SIG-M5 treated with dmso at 0.1 percent for 504 hours (cell line): ENCODE results near the gene GKN1.

Source experiments
- DNase-seq: peaks from one replicate; lab custom pipeline; 2025; ENCODE audit not compliant: unreplicated experiment; lab: John Stamatoyannopoulos, UW

GKN1 gene

DNA sequence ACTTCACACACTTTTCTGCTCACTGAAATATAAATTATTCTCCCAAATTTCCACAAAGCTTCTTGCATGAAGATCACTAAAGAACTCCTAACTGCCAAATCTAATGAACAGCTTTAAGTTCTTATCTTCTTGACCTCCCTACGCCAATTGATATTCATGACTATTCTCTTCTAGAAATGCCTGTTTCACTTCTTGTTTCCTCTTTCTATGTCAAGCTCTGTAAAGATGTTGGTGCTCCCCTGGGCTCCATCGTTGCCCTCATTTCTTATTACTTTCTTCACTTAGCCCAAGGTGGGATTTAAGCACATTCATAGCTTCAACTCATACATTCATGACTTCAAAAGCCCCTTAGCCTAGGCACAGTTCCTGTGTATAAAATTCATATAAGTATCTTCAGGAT, 29.3 kb downstream of the GKN1 start:
- DNase-seq, result peak; percentile 4

GRCh38 chr2:69007169-69007568, 32.7 kb downstream of the GKN1 start:
- no peak for DNase-seq

- DNase-seq, result no peak
Measured at GRCh38 chr2:69007603-69008002, 33.2 kb downstream of the GKN1 start.

- DNase-seq, result no peak
Measured at GRCh38 chr2:69010437-69011194, 36.2 kb downstream of the GKN1 start.

GRCh38 chr2:69011611-69012157, 37.2 kb downstream of the GKN1 start:
- DNase-seq, result no peak

GRCh38 chr2:69012310-69013141, 38.1 kb downstream of the GKN1 start:
- peak; percentile 57 for DNase-seq

DNA sequence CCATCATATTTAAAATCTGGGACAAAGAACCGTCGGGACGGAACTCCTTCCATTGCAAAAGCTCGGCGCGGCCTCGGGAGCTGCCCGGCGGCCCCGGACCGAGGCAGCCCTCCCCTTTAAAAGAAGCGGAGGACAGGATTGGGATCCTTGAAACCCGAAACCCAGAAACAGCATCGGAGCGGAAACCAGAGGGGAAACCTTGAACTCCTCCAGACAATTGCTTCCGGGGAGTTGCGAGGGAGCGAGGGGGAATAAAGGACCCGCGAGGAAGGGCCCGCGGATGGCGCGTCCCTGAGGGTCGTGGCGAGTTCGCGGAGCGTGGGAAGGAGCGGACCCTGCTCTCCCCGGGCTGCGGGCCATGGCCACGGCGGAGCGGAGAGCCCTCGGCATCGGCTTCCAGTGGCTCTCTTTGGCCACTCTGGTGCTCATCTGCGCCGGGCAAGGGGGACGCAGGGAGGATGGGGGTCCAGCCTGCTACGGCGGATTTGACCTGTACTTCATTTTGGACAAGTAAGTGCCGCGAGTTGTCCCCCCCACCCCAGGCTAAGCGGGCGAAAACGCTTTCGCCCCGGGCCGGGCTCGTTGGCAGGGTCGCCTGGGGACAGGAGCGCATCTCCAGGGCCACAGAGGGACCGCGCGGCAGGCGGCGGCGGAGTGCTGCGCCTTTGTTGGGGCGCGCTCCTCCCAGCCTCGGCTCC, 38.9 kb downstream of the GKN1 start, which contains the start of gene ANTXR1:
ANTXR1 (plus strand) TSS at position 38 of the 698 bp plus-strand sequence; CDS start at position 359, 321 bp downstream.
- DNase-seq, result peak; percentile 57

- DNase-seq, result no peak
Measured at GRCh38 chr2:69013840-69014821, 39.7 kb downstream of the GKN1 start.

DNA sequence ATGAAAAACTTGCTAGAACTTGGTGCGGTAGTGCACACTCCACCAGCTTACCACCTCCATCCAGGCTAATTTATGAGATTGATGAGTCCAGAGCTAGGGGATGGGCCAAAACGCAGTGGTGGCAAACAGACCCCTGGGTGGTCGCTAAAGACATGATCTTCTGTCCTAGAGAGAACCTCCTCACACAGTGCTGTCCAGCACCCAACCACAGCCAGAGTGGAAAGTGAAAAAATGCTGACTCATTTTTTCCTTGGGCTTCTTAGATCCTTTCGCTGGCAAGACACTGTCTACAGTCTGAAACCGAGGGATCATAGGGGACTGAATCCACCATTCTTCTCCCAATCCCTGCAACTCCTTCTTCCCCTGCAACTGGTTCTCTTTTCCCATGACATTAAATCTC, 42.6 kb downstream of the GKN1 start:
- no peak for DNase-seq

DNA sequence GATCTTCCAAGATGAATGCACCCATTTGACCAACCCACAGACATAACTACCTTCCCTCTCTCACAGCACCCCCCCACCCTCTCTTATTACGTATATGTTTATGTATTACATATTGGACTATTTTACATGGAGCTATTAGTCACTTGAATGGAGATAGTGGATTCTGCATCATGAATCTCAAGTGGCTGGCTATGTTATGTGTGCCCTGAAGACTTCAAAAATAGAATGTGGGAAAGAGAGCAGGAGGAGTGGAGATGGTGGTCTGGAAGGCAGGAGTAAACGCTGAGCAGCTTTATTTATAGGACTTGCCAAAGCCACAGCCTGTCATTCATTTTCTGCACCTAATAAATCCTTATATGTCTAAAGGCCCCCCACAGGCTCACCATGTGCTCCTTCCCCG, 43.4 kb downstream of the GKN1 start:
- DNase-seq, result no peak

DNA sequence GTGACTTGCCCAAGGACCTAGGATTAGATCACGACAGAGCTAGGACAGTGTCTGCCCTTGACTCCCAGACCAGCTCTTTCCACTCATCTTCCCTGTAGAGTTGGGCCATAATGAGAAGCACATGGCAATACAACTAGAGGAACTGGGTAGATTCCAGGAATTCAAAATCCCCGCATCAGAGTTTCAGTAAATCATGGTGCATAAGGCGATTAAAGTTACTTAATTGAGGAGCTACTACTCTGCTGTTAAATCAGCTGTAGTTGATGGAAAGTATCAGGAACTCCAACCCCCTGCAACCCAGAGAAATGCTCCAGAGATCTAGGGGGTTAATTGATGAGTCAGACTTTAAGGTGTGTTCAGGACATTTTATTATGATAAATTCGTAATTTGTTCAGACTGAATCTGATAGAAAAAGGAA, 44.3 kb downstream of the GKN1 start:
- no peak for DNase-seq

DNA sequence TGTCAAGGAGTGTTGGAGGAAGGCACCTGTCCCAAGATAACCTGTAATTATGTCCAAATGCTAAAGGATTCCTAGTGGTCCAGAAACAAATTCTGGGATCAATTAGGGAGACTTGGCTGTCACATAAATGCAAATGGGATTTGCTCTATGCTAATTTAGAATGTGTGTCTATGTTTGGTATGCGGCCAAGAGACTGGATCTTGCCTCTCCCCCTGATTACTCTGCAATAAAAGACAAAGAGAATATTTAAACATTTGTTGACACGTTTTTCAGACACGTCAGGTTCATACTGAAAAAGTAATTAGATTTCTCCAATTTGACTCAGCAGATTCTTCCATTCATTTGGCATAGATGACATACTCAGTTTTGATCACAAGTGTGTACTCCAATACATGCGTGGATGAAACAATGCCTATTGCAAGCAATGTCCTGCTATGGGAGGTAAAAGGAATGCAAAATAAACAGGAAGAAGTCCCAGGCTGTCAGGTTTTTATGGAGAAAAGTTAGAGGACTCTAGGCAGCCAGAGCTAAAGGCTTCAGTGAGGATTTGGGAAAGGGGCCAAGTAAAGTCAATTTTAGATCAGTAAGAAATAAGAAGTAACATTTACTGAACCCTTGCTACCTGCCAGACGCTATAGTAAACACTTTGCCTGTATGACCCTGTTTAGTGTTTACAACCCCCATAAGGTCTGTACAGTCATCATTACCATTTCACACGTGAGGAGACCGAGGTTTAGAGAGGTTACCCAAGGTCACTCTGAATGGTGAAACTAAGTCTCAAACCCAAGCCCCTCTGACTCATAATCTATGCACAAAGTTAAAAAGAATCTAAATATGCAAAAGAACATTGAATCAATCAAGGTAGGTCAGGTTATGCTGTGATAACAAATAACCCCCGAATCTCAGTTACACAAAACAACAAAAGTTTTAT, 46.3 kb downstream of the GKN1 start:
- no peak for DNase-seq

DNA sequence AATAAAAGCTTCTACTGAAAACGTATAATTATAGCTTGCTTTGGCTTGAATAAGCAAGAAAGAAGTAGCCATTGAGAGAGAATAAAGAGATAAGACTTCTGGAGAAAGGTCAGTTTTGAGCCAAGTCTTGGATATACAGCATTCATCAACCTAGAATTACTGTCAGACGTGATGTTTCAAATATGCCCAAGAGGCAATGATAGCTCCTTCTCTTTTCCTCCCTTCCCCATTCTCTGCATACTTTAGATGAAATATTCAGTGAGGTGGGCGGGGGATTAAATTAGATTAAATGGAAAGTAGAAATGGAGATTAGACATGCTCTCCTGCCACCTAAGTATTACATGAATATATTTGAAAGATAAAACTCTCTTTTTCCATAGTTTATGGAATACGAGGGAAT, 47.3 kb downstream of the GKN1 start:
- DNase-seq, result no peak

GRCh38 chr2:69022548-69022947, 48.1 kb downstream of the GKN1 start:
- DNase-seq, result no peak

GRCh38 chr2:69023236-69023635, 48.8 kb downstream of the GKN1 start:
- no peak for DNase-seq

GRCh38 chr2:69026026-69026425, 51.6 kb downstream of the GKN1 start:
- peak; percentile 76 for DNase-seq

DNA sequence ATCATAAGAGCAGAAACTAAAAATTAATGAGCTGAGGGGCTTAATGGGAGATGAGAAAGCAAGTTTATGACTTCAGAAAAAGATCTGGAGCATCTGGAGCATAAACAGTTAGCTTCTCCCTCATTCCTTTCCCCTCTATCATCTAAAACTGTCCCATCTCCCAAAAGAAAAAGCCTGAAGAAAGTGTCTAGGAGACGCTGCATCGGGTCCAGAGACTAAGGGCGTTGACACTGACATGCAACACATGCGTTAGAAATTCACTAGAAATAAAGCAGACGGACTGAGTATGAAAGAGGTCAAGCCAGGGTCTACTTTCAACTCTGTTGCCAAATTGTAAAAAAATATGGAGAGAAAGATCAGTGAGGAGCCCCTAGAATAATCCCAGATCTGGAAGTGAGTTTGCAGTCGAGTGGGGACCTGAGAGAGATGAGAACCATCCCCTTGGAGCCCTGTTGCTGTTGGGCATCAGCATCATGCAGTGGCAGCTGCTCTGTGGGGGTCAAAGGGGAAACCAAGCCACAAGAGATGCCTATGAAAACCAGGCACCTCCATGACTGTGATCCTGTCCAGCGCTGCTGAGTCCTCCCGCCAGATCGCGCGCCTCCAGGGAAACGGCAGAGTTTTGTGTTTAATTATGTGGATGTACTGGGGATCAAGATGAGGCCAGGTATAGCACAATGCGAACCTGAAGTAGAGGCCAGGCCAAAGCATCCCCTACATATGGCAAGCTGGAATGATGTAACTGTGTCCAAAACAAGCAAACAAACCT, 52.4 kb downstream of the GKN1 start:
- no peak for DNase-seq
